ACC112 (cell line): ENCODE data around the gene VSTM2B.

ENCODE experiments used
- H2AFZ ChIP-seq: fragments of 200-600 bp; sonication (generic); one replicate; pipeline ENCODE4 v1.6.0; 2017; ENCODE audit warnings: antibody characterized with exemption, low read length; ENCODE audit not compliant: unreplicated experiment
- H3K27ac ChIP-seq: fragments of 200-600 bp; sonication (generic); 2 replicates; pipeline ENCODE4 v1.5.1; 2014; ENCODE audit warnings: low read depth, mild to moderate bottlenecking, antibody characterized with exemption, low read length, moderate library complexity
- H3K27me3 ChIP-seq: fragments of 200-600 bp; sonication (generic); 2 replicates; pipeline ENCODE4 v1.6.1; 2014; ENCODE audit warnings: mild to moderate bottlenecking, antibody characterized with exemption, low read length, moderate library complexity, mixed read lengths; ENCODE audit not compliant: insufficient read depth
- H3K36me3 ChIP-seq: fragments of 200-600 bp; sonication (generic); 2 replicates; pipeline ENCODE4 v1.6.1; 2016; ENCODE audit warnings: mild to moderate bottlenecking, antibody characterized with exemption, low read length, moderate library complexity, mixed read lengths; ENCODE audit not compliant: insufficient read depth
- H3K4me1 ChIP-seq: fragments of 200-600 bp; sonication (generic); one replicate; pipeline ENCODE4 v1.6.1; 2016; ENCODE audit warnings: low read length, mixed read lengths; ENCODE audit not compliant: insufficient read depth, unreplicated experiment, control insufficient read depth
- H3K4me3 ChIP-seq: fragments of 200-600 bp; sonication (generic); 2 replicates; pipeline ENCODE4 v1.5.1; 2014; ENCODE audit warnings: mild to moderate bottlenecking, low read depth, low read length
- H3K79me2 ChIP-seq: fragments of 200-600 bp; sonication (generic); one replicate; pipeline ENCODE4 v1.6.0; 2016; ENCODE audit warnings: low read length; ENCODE audit not compliant: control insufficient read depth, unreplicated experiment, insufficient read depth

VSTM2B gene

GRCh38 chr19:29579308-29579910, 53.6 kb downstream of the VSTM2B start:
- Histone ChIP-seq H3K4me3 (no peak overlapping the region), H3K27ac (no peak overlapping the region), H2AFZ (no peak overlapping the region), H3K79me2 (no peaks in the 10 kb centered on the region), H3K4me1 (no peaks in the 10 kb centered on the region), H3K27me3 (peaks cover 36% of the 10 kb centered on the region), H3K36me3 (no peaks in the 10 kb centered on the region)

GRCh38 chr19:29581398-29581797, 55.6 kb downstream of the VSTM2B start:
- H2AFZ ChIP-seq: no peak overlapping the region
- H3K27ac ChIP-seq: no peak overlapping the region
- no peaks in the 10 kb centered on the region for H3K79me2 ChIP-seq
- no peaks in the 10 kb centered on the region for H3K4me1 ChIP-seq
- H3K36me3 ChIP-seq: no peaks in the 10 kb centered on the region
- H3K4me3 ChIP-seq: no peak overlapping the region
- peaks cover 28% of the 10 kb centered on the region for H3K27me3 ChIP-seq

GRCh38 chr19:29583196-29583999, 57.6 kb downstream of the VSTM2B start:
- no peaks in the 10 kb centered on the region for H3K79me2 ChIP-seq
- no peak overlapping the region for H3K4me3 ChIP-seq
- H2AFZ ChIP-seq: no peak overlapping the region
- no peaks in the 10 kb centered on the region for H3K4me1 ChIP-seq
- H3K36me3 ChIP-seq: no peaks in the 10 kb centered on the region
- H3K27ac ChIP-seq: no peak overlapping the region
- H3K27me3 ChIP-seq: peaks cover 15% of the 10 kb centered on the region

- Histone ChIP-seq H3K4me1 (no peaks in the 10 kb centered on the region), H2AFZ (no peak overlapping the region), H3K36me3 (no peaks in the 10 kb centered on the region), H3K4me3 (no peak overlapping the region), H3K27me3 (peaks cover 28% of the 10 kb centered on the region), H3K79me2 (no peaks in the 10 kb centered on the region), H3K27ac (no peak overlapping the region)
Observed at GRCh38 chr19:29586401-29586800, 60.6 kb downstream of the VSTM2B start.

GRCh38 chr19:29587059-29587458, 61.3 kb downstream of the VSTM2B start:
- Histone ChIP-seq H3K27me3 (peaks cover 35% of the 10 kb centered on the region), H3K4me1 (no peaks in the 10 kb centered on the region), H3K36me3 (no peaks in the 10 kb centered on the region), H3K27ac (no peak overlapping the region), H3K79me2 (no peaks in the 10 kb centered on the region), H2AFZ (no peak overlapping the region), H3K4me3 (no peak overlapping the region)

DNA sequence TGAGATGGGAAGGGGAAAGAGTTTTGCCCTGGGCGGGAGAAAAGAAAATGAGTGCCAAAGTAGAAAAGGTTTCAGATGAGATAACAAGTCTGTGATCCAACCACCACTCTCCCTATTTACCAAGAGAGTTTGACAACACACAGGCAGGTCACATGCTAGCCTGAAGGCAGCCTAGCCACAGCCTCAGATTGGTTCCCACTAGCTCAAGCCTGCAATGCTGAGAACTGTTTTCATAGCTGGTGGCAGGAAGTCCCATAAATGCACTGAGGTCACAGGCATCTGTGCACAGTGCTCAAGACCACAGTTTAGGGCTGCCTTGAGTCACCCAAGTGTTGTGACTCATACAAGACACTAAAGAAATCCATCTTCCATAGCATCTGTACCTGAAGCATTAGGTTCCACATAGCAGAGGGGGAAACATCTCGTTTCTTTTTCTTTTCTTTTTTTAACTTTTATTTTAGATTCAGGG, 61.8 kb downstream of the VSTM2B start:
- peaks cover 40% of the 10 kb centered on the region for H3K27me3 ChIP-seq
- H3K27ac ChIP-seq: no peak overlapping the region
- H2AFZ ChIP-seq: no peak overlapping the region
- no peaks in the 10 kb centered on the region for H3K4me1 ChIP-seq
- no peaks in the 10 kb centered on the region for H3K79me2 ChIP-seq
- no peaks in the 10 kb centered on the region for H3K36me3 ChIP-seq
- H3K4me3 ChIP-seq: no peak overlapping the region

GRCh38 chr19:29588095-29588494, 62.3 kb downstream of the VSTM2B start:
- Histone ChIP-seq H3K4me1 (no peaks in the 10 kb centered on the region), H3K79me2 (no peaks in the 10 kb centered on the region), H3K36me3 (no peaks in the 10 kb centered on the region), H2AFZ (no peak overlapping the region), H3K27me3 (peaks cover 45% of the 10 kb centered on the region), H3K27ac (no peak overlapping the region), H3K4me3 (no peak overlapping the region)

DNA sequence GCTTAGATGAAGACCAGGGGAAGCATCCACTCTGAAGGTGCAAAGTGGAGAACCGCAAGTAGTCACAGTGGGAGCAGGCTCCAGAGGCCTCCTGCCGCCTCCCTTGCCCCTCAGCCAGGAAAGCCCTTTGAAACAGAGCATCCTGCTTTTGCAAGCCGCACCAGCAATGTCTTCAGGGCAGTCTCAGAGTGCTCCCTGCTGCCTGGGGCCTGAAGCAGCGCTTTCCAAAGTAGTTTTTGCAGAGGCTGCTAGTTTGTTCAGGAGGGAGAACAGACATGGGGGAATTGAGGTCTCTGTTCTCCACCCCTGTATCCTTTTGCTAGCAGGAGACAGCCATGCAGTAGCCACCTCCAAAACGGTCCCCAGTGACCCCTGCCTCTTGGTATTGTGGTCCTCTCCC, 64.5 kb downstream of the VSTM2B start:
- Histone ChIP-seq H2AFZ (no peak overlapping the region), H3K4me1 (no peaks in the 10 kb centered on the region), H3K4me3 (no peak overlapping the region), H3K27me3 (peaks cover 46% of the 10 kb centered on the region), H3K27ac (no peak overlapping the region), H3K79me2 (no peaks in the 10 kb centered on the region), H3K36me3 (no peaks in the 10 kb centered on the region)

DNA sequence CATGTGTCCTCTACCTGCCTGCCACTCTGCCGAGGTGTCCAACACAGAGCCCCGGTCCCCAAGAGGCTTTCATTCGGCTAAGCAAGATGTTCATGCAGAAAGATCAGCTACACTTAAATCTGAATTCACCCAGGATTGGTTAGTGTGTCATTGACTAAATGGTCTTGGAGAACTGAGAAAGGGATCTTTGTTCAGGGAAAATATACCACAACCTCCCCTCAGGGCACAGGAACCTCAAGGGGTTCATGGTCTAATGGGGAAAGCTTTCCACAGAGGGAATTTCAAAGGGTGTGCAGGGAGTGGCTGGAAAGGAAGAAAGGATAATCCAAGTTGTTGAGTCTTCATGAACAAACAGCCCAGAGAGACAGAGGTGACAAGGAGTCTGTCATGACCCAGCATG, 65.9 kb downstream of the VSTM2B start:
- Histone ChIP-seq H2AFZ (no peak overlapping the region), H3K27me3 (peaks cover 49% of the 10 kb centered on the region), H3K4me3 (no peak overlapping the region), H3K27ac (no peak overlapping the region), H3K36me3 (no peaks in the 10 kb centered on the region), H3K79me2 (no peaks in the 10 kb centered on the region), H3K4me1 (no peaks in the 10 kb centered on the region)

- H3K79me2 ChIP-seq: no peaks in the 10 kb centered on the region
- H3K27ac ChIP-seq: no peak overlapping the region
- H3K27me3 ChIP-seq: peaks cover 52% of the 10 kb centered on the region
- no peak overlapping the region for H3K4me3 ChIP-seq
- no peak overlapping the region for H2AFZ ChIP-seq
- H3K36me3 ChIP-seq: no peaks in the 10 kb centered on the region
- no peaks in the 10 kb centered on the region for H3K4me1 ChIP-seq
Observed at GRCh38 chr19:29593869-29594268, 68.1 kb downstream of the VSTM2B start.
